H1 (cell line): ENCODE results near the gene FAM221B. TPM values are rescaled to one million over a fixed set of nuclear protein-coding genes. Genes with fewer than 3 reads are reported as not detected.

Experiments
- CTCF ChIA-PET: fragments of 300-600 bp; sonication (Branson Sonifier 250); formaldehyde crosslinking; loops from one replicate; lab custom pipeline; 2021; ENCODE audit not compliant: partially characterized antibody; lab: Charles Lee
- POLR2A ChIA-PET: fragments of 300-600 bp; sonication (Branson Sonifier 250); formaldehyde crosslinking; loops from one replicate; lab custom pipeline; 2021; ENCODE audit warnings: inconsistent platforms; ENCODE audit not compliant: partially characterized antibody; lab: Charles Lee
- DNase-seq, 2 experiments: peaks; one replicate each; pipeline versions ENCODE4 v3.0.0 to v3.0.0-alpha.2; 2010 to 2022; ENCODE audit warnings: low spot score in 2 of 2, low read depth in 1 of 2, mixed read lengths in 1 of 2
- FAIRE-seq: peaks from 2 replicates; lab custom pipeline; 2011; peaks lifted over from hg19 to GRCh38; lab: Jason Lieb, UNC
- H2AFZ ChIP-seq: 2 replicates; pipeline ENCODE4 v1.8.1; 2012; ENCODE audit warnings: low read length, inconsistent platforms
- H2AK5ac ChIP-seq: 2 replicates; pipeline ENCODE4 v1.6.1; 2013; ENCODE audit warnings: low read depth, low read length
- H2BK120ac ChIP-seq: replicated peaks from 2 replicates; pipeline ENCODE3; 2013; ENCODE audit warnings: low read depth, low read length, inconsistent platforms
- H2BK12ac ChIP-seq: 2 replicates; pipeline ENCODE4 v1.6.1; 2013; ENCODE audit warnings: low read depth, low read length
- H2BK15ac ChIP-seq: 2 replicates; pipeline ENCODE4 v1.6.1; 2013; ENCODE audit warnings: low read length
- H2BK20ac ChIP-seq: 2 replicates; pipeline ENCODE4 v1.6.1; 2013; ENCODE audit warnings: low read length
- H2BK5ac ChIP-seq: 2 replicates; pipeline ENCODE4 v1.6.1; 2013; ENCODE audit warnings: low read depth, low read length
- H3K14ac ChIP-seq: 2 replicates; pipeline ENCODE4 v1.6.1; 2013; ENCODE audit warnings: inconsistent platforms; ENCODE audit not compliant: insufficient read length
- H3K18ac ChIP-seq: 2 replicates; pipeline ENCODE4 v1.6.1; 2013; ENCODE audit warnings: low read length; ENCODE audit errors: extremely low read depth
- H3K23ac ChIP-seq: 2 replicates; pipeline ENCODE4 v1.6.1; 2013; ENCODE audit warnings: inconsistent platforms; ENCODE audit not compliant: insufficient read length
- H3K23me2 ChIP-seq: 2 replicates; pipeline ENCODE4 v1.6.1; 2013; ENCODE audit warnings: low read depth, low read length
- H3K27ac ChIP-seq: 2 replicates; pipeline ENCODE4 v1.6.1; 2011; ENCODE audit warnings: low read depth, low read length, inconsistent platforms
- H3K27me3 ChIP-seq, 4 experiments: replicated peaks in 1 of 4; 1 replicate in 1 of 4; 2 replicates in 3 of 4; pipeline versions ENCODE4 v1.6.1 to v1.8.1; 2011 to 2013; ENCODE audit warnings: low read length in 3 of 4, mild to moderate bottlenecking in 3 of 4, inconsistent platforms in 2 of 4, mixed read lengths in 2 of 4, moderate library complexity in 1 of 4; ENCODE audit not compliant: control insufficient read depth in 3 of 4, insufficient read depth in 3 of 4; ENCODE audit errors: extremely low read depth in 1 of 4
- H3K36me3 ChIP-seq, 4 experiments: 2 replicates each; pipeline versions ENCODE4 v1.6.1 to v1.8.1; 2011 to 2013; ENCODE audit warnings: mild to moderate bottlenecking in 4 of 4, low read length in 3 of 4, moderate library complexity in 2 of 4, control low read depth in 1 of 4, inconsistent platforms in 1 of 4; ENCODE audit not compliant: insufficient read depth in 4 of 4, control insufficient read depth in 2 of 4
- H3K4ac ChIP-seq: replicated peaks from 2 replicates; pipeline ENCODE3; 2013; ENCODE audit warnings: low read length, low read depth, mixed read lengths, inconsistent platforms; ENCODE audit not compliant: insufficient read length
- H3K4me1 ChIP-seq, 4 experiments: replicated peaks in 1 of 4; 1 replicate in 1 of 4; 2 replicates in 3 of 4; pipeline versions ENCODE4 v1.6.1 to v1.8.1; 2011 to 2013; ENCODE audit warnings: low read length in 3 of 4, inconsistent platforms in 2 of 4, mixed read lengths in 1 of 4; ENCODE audit not compliant: insufficient read depth in 4 of 4, control insufficient read depth in 3 of 4
- H3K4me2 ChIP-seq, 2 experiments: 2 replicates each; pipeline versions ENCODE4 v1.6.1 to v1.8.1; 2011 to 2013; ENCODE audit warnings: low read depth in 2 of 2, low read length in 2 of 2, control low read depth in 1 of 2, inconsistent platforms in 1 of 2, mild to moderate bottlenecking in 1 of 2; ENCODE audit not compliant: insufficient read depth in 1 of 2
- H3K4me3 ChIP-seq, 4 experiments: fragments of 200-600, 300-600 bp in 1 of 4; sonication (generic), shearing (Covaris generic), sonication (Bioruptor Twin) in 1 of 4; 2 replicates each; pipeline versions ENCODE4 v1.5.1 to v1.8.1; 2011 to 2016; ENCODE audit warnings: low read length in 4 of 4, low read depth in 3 of 4, control low read depth in 2 of 4, inconsistent platforms in 2 of 4, mild to moderate bottlenecking in 2 of 4, mixed read lengths in 1 of 4, moderate library complexity in 1 of 4; ENCODE audit not compliant: insufficient read depth in 2 of 4; ENCODE audit errors: extremely low read depth in 1 of 4
- H3K56ac ChIP-seq: replicated peaks from 2 replicates; pipeline ENCODE3; 2013; ENCODE audit warnings: low read depth, mild to moderate bottlenecking, mixed read lengths, low read length, inconsistent platforms; ENCODE audit not compliant: insufficient read length
- H3K79me1 ChIP-seq: 2 replicates; pipeline ENCODE4 v1.6.1; 2013; ENCODE audit warnings: low read depth, low read length, control low read depth
- H3K79me2 ChIP-seq, 2 experiments: 2 replicates each; pipeline versions ENCODE4 v1.6.1 to v1.8.1; 2012 to 2013; ENCODE audit warnings: low read length in 2 of 2, mild to moderate bottlenecking in 2 of 2, inconsistent platforms in 1 of 2; ENCODE audit not compliant: insufficient read depth in 2 of 2, control insufficient read depth in 1 of 2
- H3K9ac ChIP-seq, 4 experiments: replicated peaks in 1 of 4; 1 replicate in 1 of 4; 2 replicates in 3 of 4; pipeline versions ENCODE4 v1.6.1 to v1.8.1; 2011 to 2013; ENCODE audit warnings: low read depth in 3 of 4, low read length in 3 of 4, control low read depth in 2 of 4, mild to moderate bottlenecking in 2 of 4, moderate library complexity in 2 of 4, inconsistent platforms in 1 of 4; ENCODE audit errors: extremely low read depth in 1 of 4
- H3K9me3 ChIP-seq, 2 experiments: 2 replicates each; pipeline versions ENCODE4 v1.6.1 to v1.8.1; 2012 to 2013; ENCODE audit warnings: mild to moderate bottlenecking in 2 of 2, moderate library complexity in 2 of 2, control low read depth in 1 of 2, inconsistent platforms in 1 of 2, low read depth in 1 of 2, low read length in 1 of 2, mixed read lengths in 1 of 2; ENCODE audit not compliant: insufficient read depth in 2 of 2
- H4K20me1 ChIP-seq, 2 experiments: replicated peaks in 1 of 2; 2 replicates each; pipeline versions ENCODE3 to v1.8.1; 2011 to 2013; ENCODE audit warnings: inconsistent platforms in 2 of 2, low read length in 2 of 2, mild to moderate bottlenecking in 1 of 2; ENCODE audit not compliant: insufficient read depth in 2 of 2, control insufficient read depth in 1 of 2
- H4K5ac ChIP-seq: 2 replicates; pipeline ENCODE4 v1.6.1; 2013; ENCODE audit warnings: low read length, low read depth, mixed read lengths, inconsistent platforms; ENCODE audit not compliant: insufficient read length
- H4K8ac ChIP-seq: 2 replicates; pipeline ENCODE4 v1.8.0; 2013; ENCODE audit warnings: mild to moderate bottlenecking, moderate library complexity, low read length, inconsistent platforms; ENCODE audit not compliant: insufficient read depth; ENCODE audit errors: extremely low read depth
- H4K91ac ChIP-seq: replicated peaks from 2 replicates; pipeline ENCODE3; 2013; ENCODE audit warnings: low read length, mixed read lengths, inconsistent platforms; ENCODE audit not compliant: insufficient read length
- BACH1 ChIP-seq: IDR thresholded peaks from 2 replicates; pipeline ENCODE4 v1.6.1; 2012; ENCODE audit warnings: low read length, improper control_type of control experiment
- KDM4A ChIP-seq: IDR thresholded peaks from one replicate; pipeline ENCODE4 v1.7.1; 2012; ENCODE audit warnings: low read depth, mild to moderate bottlenecking, moderate library complexity, low read length, inconsistent platforms; ENCODE audit not compliant: severe bottlenecking
- POLR2A ChIP-seq, 2 experiments: IDR thresholded peaks; 1 replicate in 1 of 2; 2 replicates in 1 of 2; pipeline ENCODE4 v1.6.1; 2011; ENCODE audit warnings: low read depth in 2 of 2, low read length in 2 of 2, mild to moderate bottlenecking in 2 of 2; ENCODE audit errors: control extremely low read depth in 1 of 2
- SP1 ChIP-seq: IDR thresholded peaks from 2 replicates; pipeline ENCODE4 v1.6.1; 2011; ENCODE audit warnings: low read depth, low read length
- SP2 ChIP-seq: IDR thresholded peaks from 2 replicates; pipeline ENCODE4 v1.6.1; 2012; ENCODE audit warnings: mild to moderate bottlenecking, low read length, inconsistent platforms
- SRF ChIP-seq: IDR thresholded peaks from 2 replicates; pipeline ENCODE4 v1.6.1; 2011; ENCODE audit warnings: mild to moderate bottlenecking, low read depth, low read length, moderate library complexity
- SUZ12 ChIP-seq: fragments of 200-600 bp; sonication (generic); IDR thresholded peaks from 2 replicates; pipeline ENCODE4 v1.6.1; 2012; ENCODE audit warnings: mild to moderate bottlenecking, inconsistent platforms, low read length, moderate library complexity, mixed read lengths
- ZNF274 ChIP-seq: IDR thresholded peaks from 2 replicates; pipeline ENCODE4 v1.7.0; 2012; ENCODE audit warnings: low read length, borderline replicate concordance; ENCODE audit errors: extremely low read depth
- WGBS, 2 experiments: shearing (Covaris generic) in 1 of 2; methylation state at CpG; one replicate each; pipeline versions ENCODE4 v1.1.6 to v1.1.7; 2013 to 2015; ENCODE audit warnings: low lambda C conversion rate in 2 of 2, mixed read lengths in 2 of 2, inconsistent platforms in 1 of 2, low coverage in 1 of 2, missing lambda C conversion rate in 1 of 2; ENCODE audit not compliant: insufficient replicate concordance in 2 of 2, insufficient coverage in 1 of 2, insufficient read length in 1 of 2; ENCODE audit errors: extremely low coverage in 1 of 2, missing lambda C conversion rate in 1 of 2; 5-methylcytosine and 5-hydroxymethylcytosine counted together
- polyA plus RNA-seq, 7 experiments: library from polyadenylated mRNA; depleted of rRNA in 3 of 7; stranded (reverse) in 5 of 7; unstranded in 2 of 7; fragments of >200 nt in 5 of 7; fragments of 200-250 nt in 2 of 7; gene quantifications; 1 replicate in 5 of 7; 2 replicates in 1 of 7; 4 replicates in 1 of 7; pipeline versions ENCODE4 v1.2.1 to v1.2.3, GENCODE V29; 2011 to 2013; ENCODE audit warnings: missing spikeins in 2 of 7, mixed read lengths in 2 of 7
- total RNA-seq: library from RNA; stranded (reverse); fragmentation: NEBNext Ultra II Directional; extraction: Animal tissue kit (Norgen Biotek cat#: 25700); gene quantifications from 2 replicates; pipeline ENCODE4 v1.2.1, GENCODE V29; 2021

FAM221B gene
- total and polyA plus RNA-seq, 2 of the 8 experiments (the other 6 are each of a cell fraction or from before 2014, with no cell fraction given), result not detected

DNA sequence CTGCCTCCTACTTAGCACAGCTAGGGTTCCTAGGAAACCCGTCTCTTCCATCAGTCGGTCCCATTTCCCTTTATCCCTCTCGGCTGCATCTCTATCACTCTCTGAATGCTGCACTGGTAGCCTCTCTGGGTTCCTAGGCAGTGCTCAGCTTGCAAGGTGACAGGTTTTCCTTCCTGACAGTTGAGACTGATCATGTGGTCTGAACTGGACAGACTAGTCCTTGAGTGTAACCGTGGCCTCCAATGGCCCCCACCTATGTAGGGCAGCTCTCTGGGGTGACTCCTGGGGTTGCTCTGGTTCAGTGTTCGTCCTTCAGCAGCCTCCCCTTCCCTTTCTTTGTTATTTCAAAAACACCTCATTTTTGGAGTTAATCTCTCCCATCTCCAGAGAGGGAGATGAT, 4.3 kb upstream of the FAM221B start:
- Histone ChIP-seq H3K4me3 (no peak overlapping the region), H4K5ac (no peak overlapping the region)
- TF ChIP-seq KDM4A, result no peak
- TF ChIP-seq SP1, result no peak
- no peak for TF ChIP-seq POLR2A (IDR thresholded peaks at IDR 0.05; ENCODE audit: control extremely low read depth in 1 of 2, low read depth in 2 of 2, low read length in 2 of 2)
- no peak for TF ChIP-seq ZNF274
- no peak for TF ChIP-seq SP2
- TF ChIP-seq BACH1, result no peak
- no peak for TF ChIP-seq SUZ12
- TF ChIP-seq SRF, result no peak
- TF ChIP-seq, all 59 proteins: peak for 0
- no peak overlapping the region for H2BK15ac ChIP-seq
- H3K36me3 ChIP-seq, result no peaks in the 10 kb centered on the region
- H3K23me2 ChIP-seq, result peaks cover 10% of the 10 kb centered on the region
- 85% methylated on average over 5 of the region's 5 CpGs; no CpG with 5 or more reads in 1 of the 2 experiments for WGBS, 2 experiments
- ChIA-PET CTCF (interaction anchor here (0.6 to 16.5 kb wide), 6 partner anchors 8 to 43 kb away, joined by 3 to 172 read pairs (median 3); partner anchors contain the start of genes FAM221B and TMEM8B), POLR2A (interaction anchor here (2.0 to 3.2 kb wide), 3 partner anchors 9 to 19 kb away, joined by 7 to 18 read pairs (median 9); partner anchors contain the start of gene HINT2)
- no peak overlapping the region for H3K4ac ChIP-seq
- DNase-seq (no peak), FAIRE-seq (no peak)
- no peak overlapping the region for H3K27ac ChIP-seq
- H3K14ac ChIP-seq, result no peak overlapping the region
- H2BK12ac ChIP-seq, result no peak overlapping the region
- no peak overlapping the region for H3K18ac ChIP-seq
- no peaks in the 10 kb centered on the region for H4K20me1 ChIP-seq
- H4K91ac ChIP-seq, result no peak overlapping the region
- H3K9ac ChIP-seq, result no peak overlapping the region
- no peak overlapping the region for H3K23ac ChIP-seq
- no peaks in the 10 kb centered on the region for H3K27me3 ChIP-seq
- peaks cover 0 to 12% (median 5%) of the 10 kb centered on the region in 4 experiments; a peak in 5 of 7 replicates for H3K4me1 ChIP-seq
- no peak overlapping the region for H2BK120ac ChIP-seq
- no peaks in the 10 kb centered on the region for H3K79me1 ChIP-seq
- H2AFZ ChIP-seq, result no peak overlapping the region
- H2BK5ac ChIP-seq, result no peak overlapping the region
- no peak overlapping the region for H4K8ac ChIP-seq
- no peak overlapping the region for H3K56ac ChIP-seq
- H2BK20ac ChIP-seq, result no peak overlapping the region
- H3K9me3 ChIP-seq, result no peaks in the 10 kb centered on the region
- H2AK5ac ChIP-seq, result no peak overlapping the region
- H3K4me2 ChIP-seq, result no peak overlapping the region
- no peaks in the 10 kb centered on the region for H3K79me2 ChIP-seq
